Mammary epithelial cell (primary cell): ENCODE data around the gene GPRC5B.

Experiments used
- EZH2 ChIP-seq: IDR thresholded peaks from 2 replicates; pipeline ENCODE4 v1.6.1; 2012; ENCODE audit warnings: low read length, inconsistent platforms, borderline replicate concordance
- TF ChIP-seq, protein P1 (sequence below), 2 donors: IDR thresholded peaks in 1 of 2; conservative IDR thresholded peaks in 1 of 2; 2 replicates each; pipeline ENCODE4 v1.5.1; 2011 to 2012; ENCODE audit warnings: inconsistent platforms in 2 of 2, low read length in 2 of 2, mild to moderate bottlenecking in 2 of 2, control low read depth in 1 of 2, low read depth in 1 of 2; ENCODE audit not compliant: insufficient read depth in 1 of 2; ENCODE audit errors: extremely low read depth in 1 of 2

DNA sequence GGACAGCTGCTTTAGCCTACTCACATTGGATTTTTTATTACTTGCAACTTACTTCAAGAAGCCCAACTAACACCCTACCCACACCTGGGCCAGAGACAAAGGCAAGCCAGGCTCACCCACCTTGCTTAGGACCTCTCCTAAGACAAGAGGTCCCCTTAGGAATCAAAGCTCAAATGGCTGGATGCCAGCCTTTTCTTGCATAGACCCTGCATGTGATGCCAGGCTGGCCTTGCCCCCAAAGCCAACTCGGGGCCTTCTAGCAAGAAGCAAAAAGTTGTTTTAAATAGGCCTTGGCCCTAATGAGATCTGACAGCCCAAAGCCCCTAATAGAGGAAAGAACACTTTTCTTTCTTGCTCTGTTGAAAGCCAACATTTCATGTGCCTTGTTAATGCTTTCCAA lies 20.7 kb downstream of the GPRC5B start:
- TF ChIP-seq, protein P1, sequence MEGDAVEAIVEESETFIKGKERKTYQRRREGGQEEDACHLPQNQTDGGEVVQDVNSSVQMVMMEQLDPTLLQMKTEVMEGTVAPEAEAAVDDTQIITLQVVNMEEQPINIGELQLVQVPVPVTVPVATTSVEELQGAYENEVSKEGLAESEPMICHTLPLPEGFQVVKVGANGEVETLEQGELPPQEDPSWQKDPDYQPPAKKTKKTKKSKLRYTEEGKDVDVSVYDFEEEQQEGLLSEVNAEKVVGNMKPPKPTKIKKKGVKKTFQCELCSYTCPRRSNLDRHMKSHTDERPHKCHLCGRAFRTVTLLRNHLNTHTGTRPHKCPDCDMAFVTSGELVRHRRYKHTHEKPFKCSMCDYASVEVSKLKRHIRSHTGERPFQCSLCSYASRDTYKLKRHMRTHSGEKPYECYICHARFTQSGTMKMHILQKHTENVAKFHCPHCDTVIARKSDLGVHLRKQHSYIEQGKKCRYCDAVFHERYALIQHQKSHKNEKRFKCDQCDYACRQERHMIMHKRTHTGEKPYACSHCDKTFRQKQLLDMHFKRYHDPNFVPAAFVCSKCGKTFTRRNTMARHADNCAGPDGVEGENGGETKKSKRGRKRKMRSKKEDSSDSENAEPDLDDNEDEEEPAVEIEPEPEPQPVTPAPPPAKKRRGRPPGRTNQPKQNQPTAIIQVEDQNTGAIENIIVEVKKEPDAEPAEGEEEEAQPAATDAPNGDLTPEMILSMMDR (conservative IDR thresholded peaks at IDR 0.05 in 1 of 2, IDR thresholded peaks at IDR 0.05 in 1 of 2; ENCODE audit: extremely low read depth in 1 of 2, insufficient read depth in 1 of 2, low read depth in 1 of 2, low read length in 2 of 2) = no peak
- TF ChIP-seq EZH2 = no peak
